HG03135 (cell line): ENCODE data around the gene ARHGAP9.
A peak's percentile ranks its signal among the peaks of the same experiment; 100 is the strongest.
"Not testable (repeated sequence)": the region's sequence is repeated elsewhere in the genome, so short reads cannot be mapped to it uniquely, and the experiment has no call there.

Experiments
- ATAC-seq: cut with Tn5 transposase; IDR thresholded peaks from one replicate; pipeline ENCODE4 v1.9.1; 2021; ENCODE audit warnings: mild to moderate bottlenecking, moderate library complexity; ENCODE audit not compliant: unreplicated experiment

Gene ARHGAP9

DNA sequence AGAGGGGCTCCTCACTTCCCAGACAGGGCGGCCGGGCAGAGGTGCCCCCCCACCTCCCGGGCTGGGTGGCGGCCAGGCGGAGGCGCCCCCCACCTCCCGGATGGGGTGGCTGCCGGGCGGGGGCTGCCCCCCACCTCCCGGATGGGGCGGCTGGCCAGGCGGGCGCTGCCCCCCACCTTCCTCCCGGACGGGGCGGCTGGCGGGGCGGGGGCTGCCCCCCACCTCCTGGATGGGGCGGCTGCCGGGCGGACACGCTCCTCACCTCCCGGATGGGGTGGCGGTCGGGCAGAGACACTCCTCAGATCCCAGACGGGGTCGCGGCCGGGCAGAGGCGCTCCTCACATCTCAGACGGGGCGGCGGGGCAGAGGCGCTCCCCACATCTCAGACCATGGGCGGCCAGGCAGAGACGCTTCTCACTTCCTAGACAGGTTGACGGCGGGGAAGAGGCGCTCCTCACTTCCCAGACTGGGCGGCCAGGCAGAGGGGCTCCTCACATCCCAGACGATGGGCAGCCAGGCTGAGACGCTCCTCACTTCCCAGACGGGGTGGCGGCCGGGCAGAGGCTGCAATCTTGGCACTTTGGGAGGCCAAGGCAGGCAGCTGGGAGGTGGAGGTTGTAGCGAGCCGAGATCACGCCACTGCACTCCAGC, 15.5 kb upstream of the ARHGAP9 start:
- not testable (repeated sequence) for ATAC-seq

DNA sequence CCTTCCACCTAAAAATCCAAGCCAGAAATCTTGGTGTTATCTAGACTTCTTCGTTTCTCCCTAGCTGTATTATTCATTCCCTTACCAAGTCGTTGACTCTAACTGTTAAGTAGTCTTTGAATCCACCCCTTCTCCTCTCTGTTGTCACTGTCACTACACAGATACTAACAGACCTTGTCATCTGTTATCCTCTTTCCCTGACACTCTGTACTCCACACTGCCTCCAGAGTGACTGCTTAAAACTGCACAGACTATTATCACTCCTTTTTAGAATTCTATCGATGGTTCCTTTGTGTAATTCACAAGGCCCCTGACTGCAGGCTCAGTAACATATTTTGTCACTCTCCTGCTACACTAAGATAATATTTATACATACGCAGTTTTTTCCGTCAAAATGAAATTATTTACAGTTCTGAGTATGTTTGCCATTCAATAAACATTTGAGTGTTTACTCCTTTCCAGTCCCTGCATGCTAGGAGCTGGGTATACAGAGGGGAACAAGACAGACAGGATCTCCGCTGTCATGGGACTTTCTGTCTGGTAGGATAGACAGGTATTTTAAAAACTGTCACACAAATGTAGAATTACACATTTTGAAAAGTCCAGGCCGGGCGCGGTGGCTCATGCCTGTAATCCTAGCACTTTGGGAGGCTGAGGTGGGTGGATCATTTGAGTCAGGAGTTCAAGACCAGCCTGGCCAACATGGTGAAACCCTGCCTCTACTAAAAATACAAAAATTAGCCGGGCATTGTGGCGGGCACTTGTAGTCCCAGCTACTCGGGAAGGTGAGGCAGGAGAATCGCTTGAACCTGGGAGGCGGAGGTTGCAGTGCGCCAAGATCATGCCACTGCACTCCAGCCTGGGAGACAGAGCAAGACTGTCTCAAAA, 12.0 kb upstream of the ARHGAP9 start:
- no peak for ATAC-seq

DNA sequence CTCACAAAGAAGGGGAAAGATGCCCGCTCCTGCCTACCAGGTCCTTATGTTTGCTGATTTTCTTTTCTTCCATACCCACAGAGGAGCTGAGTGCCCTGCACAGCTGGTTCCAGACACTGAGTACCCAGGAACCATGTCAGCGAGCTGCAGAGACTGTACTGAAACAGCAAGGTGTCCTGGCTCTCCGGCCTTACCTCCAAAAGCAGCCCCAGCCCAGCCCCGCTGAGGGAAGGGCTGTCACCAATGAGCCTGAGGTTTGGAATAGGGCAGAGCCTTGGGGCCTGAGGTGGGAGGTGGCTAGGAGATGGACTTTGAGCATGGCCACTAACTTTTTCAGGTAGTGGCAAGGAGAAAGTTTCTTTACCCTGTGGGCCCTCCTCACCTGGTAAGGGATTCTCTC, 10.5 kb upstream of the ARHGAP9 start:
- no peak for ATAC-seq

DNA sequence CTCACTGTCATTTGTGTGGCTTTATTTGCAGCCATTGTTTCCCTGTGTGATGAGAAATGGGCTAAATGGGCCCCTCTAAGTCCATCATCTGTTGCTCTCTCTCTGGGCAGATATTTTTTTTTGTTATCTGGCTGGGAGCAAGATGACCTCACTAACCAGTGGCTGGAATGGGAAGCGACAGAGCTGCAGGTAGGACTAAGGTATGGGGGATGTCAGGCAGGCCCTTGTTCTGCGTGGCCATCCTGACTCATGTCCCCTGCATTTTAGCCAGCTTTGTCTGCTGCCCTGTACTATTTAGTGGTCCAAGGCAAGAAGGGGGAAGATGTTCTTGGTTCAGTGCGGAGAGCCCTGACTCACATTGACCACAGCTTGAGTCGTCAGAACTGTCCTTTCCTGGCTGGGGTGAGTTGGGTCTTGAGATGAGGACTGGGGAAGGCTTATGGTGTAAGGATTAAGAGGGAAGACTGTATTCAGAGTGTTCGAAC, 9.5 kb upstream of the ARHGAP9 start:
- no peak for ATAC-seq

DNA sequence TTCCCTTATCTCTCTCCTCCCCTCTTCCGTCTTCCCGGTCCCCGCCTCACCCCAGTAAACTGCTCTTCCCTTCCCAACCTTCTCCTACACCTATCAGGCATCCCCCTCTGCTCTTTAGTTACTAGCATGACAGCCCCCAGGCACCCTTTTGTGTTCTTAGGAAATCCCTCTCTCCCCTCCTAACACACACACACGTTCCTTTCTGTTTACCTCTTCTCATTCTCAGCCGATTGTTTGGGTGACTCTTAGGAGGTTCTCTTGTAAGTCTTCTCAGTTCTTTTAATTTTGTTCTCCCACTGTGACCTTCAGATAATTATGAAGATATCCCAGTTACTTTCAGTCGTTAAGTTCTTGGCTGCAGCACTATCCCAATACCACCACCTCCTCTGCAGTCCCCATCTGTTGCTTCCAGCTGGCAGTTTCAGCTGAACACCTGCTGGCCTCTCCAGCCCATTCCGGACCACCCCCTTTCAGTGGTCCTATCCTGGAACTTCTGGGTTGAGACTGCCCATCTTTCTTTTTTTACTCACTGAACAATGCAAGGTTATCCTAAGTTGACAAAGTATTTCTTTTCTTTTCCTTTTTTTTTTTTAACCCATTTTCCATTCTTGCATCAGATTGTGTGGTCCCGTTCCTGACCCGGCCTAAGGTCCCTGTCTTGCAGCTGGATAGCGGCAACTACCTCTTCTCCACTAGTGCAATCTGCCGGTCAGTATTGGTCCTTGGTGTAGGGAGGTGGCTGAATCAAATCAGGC, 8.9 kb upstream of the ARHGAP9 start:
- ATAC-seq, result no peak

DNA sequence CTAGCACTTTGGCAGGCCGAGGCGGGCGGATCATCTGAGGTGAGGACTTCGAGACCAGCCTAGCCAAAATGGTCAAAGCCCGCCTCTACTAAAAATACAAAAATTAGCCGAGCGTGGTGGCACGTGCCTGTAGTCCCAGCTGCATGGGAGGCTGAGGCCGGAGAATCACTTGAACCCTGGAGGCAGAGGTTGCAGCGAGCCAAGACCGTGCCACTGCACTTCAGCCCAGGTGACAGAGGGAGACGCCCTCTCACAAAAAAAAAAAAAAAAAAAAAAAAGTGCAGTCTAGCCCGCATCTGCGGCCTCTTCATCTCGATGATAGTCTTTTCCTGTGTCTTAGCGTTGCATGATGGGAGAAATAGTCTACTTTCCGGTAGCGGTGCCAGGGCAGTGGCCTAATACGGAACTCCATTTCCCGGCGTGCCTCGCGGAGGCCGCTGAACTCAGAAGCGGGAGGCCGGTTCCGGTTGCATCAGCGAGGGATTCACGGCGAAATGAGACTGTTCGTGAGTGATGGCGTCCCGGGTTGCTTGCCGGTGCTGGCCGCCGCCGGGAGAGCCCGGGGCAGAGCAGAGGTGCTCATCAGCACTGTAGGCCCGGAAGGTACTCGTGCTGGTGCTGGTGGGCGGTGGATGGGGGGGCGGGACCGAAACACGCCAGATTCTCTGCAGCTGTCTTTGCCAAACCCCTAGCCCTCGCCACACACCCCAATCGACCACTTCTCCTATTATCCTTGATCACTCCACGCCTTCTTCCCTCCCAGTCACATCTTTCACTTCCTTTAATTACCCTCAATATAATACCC, 8.1 kb upstream of the ARHGAP9 start, which contains the start of gene MARS1:
MARS1 (plus strand) TSS at position 472 of the 805 bp plus-strand sequence; CDS start at position 495, 23 bp downstream.
- ATAC-seq, result peak; percentile 94

DNA sequence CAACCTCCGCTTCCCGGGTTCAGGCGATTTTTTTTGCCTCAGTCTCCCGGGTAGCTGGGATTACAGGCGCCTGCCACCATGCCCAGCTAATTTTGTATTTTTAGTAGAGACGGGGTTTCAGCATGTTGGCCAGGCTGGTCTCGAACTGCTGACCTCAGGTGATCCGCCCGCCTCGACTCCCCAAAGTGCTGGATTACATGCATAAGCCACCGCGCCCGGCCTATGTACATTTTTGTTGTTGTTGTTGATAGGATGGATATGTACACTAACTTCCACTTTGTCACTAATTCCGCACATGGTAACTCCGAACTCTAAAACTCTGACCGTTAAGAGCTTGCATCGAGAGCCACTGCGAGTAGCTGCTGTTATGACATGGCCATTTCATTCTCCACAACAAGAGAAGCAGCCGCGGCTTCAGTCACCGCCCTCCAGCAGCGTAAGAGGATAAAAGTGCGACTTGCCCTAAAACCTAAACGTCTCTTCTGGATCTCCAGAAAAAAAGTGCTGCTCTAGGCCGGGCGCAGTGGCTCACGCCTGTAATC, 7.5 kb upstream of the ARHGAP9 start:
- ATAC-seq, result no peak

DNA sequence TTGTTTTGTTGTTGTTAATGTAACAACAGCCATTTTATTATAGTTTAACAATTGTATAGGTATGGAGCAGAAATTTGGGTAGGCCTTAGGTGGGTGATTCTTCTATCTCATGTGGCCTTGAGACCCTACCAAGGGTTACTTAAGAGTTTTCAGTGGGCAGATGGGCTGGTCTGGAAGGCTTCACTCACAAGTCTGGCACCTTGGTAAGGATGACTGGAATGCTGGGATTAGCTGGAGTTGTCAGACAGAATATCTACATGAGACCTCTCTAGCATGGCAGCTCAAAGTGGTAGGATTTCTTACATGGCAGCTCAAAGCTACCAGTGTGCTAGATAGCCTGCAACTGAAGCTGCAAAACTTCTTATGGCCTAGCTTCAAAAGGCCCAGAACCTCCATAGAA, 6.0 kb upstream of the ARHGAP9 start:
- no peak for ATAC-seq

DNA sequence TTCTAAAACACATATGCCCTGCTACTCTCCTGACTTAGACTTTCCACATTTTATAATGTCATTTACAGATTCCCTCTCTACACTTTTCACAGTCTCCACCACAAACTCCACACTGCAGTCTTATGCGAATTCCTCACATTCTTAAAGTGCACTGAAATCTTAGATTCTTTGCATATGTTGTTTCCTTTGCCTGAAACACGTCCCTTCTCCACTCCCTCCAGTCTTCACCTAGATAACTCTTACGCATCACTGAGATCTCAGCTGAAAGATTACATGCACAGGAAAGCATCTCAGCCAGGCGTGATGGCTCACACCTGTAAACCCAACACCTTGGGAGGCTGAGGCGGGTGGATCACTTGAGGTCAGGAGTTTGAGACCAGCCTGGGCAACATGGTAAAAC, 3.8 kb upstream of the ARHGAP9 start:
- ATAC-seq, result no peak

DNA sequence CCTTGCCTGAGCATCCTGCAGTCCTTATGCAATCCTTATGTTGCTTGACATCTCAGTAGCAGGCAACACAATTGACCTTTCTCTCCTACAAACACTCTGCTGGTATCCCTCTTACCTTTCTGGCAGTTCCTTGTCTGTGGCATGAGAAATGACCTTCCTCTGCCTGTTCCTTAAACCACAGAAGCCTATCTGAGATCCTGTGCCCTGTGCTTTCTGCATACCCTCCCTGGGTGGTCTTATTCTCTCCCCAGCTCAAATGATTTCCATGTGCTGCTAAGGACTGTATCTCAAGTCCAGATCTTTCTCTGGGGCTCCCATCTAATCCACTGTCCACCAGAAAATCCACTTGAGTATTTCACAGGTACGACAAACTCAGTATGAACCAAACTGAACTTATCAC, 2.0 kb upstream of the ARHGAP9 start:
- no peak for ATAC-seq

DNA sequence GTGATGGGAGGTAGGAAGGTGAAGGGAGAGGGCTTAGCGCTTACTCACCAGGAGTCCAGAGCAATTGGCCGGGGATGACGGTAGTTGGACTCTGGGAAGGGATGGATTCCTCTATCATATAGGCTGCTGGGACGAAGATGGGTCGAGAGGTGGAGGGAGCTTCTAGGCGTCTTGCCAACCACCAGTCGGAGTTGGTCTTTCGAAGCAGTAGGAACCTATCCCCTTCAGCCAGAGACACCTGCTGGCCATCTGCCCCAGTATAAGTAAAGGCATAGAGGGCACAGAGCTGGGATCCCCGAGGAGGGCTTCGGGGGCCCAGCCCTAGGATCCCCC, 657 bp downstream of the ARHGAP9 start:
- ATAC-seq, result no peak

DNA sequence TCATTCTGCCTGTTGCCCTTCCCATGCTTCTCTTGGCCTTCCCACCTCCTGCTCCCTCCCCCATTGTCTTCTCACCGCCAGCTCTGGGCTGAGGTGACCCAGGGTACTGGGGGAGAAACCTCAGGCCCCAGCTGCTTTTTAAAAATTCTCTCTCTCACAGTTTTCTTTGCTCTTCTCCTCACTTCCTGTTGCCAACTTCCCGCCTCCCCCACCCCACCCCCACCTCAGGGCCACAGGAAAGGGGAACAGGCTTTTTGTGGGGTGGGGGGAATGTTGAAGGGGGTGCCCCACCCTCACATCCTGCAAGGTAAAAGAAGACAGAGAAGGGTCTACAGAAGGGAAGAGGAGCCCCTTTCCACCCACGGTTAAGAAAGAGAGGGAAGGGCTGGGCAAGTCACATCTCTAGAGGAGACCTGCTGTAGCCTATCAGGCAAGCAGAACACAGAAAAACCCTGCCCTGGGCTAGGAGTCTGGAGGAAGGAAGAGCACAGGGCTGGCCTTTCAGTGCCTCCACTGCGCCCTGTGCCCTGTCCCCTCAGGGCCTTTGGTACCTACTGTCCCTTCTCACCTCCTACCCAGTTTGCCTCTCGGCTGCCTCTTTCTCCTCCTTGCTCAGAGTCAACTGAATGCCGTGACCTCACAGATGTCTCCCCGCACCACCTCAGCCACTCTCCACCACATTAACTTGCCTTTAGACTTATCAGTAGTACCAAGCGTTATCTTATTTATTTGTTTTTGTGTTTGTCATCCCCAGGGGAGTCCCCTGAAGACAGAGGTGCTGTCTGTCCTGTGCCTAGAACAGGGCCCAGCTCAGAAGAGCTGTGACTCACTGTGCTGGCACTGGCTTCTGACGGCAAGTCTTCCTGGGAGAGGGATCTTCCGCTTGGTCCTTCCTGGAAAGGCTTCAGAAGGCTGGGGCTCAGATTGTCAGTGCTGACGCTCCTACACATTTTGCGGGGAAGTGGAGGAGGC, 1.7 kb downstream of the ARHGAP9 start:
- ATAC-seq, result peak; percentile 36

DNA sequence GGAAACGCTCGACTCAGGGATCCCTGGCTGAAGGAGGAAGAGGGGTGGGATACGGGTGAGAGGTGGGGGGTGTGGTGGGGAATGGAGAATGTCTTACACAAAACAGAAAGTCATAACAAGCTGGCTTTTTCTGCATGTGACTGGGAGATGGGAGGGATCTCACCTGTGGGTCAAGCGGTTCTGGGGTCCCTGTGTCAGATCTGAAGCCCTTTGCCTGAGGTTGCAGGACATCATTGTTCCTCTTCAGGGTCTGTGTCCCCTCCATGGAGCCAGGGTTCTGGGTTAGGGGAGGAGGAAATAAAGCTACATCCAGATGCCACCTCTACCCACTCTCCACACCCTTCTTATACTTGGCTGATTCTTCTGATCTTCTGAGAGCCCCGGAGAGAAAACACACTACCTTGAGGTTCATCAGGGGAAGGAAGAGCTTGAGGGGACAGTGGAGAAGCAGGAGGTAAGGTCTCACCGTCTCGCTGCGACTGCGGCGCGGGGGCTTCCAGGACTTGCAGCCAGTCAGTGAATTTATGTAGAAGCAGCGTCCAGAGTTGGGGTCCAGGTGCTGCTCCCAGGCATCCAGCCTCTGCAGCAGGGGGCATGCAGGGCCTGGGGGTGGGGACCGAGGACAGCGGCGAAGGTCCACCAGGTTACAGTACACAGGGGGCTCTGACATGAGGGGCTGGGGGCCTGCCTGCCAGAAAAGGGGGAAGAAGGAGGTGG, 2.5 kb downstream of the ARHGAP9 start:
- ATAC-seq, result no peak

DNA sequence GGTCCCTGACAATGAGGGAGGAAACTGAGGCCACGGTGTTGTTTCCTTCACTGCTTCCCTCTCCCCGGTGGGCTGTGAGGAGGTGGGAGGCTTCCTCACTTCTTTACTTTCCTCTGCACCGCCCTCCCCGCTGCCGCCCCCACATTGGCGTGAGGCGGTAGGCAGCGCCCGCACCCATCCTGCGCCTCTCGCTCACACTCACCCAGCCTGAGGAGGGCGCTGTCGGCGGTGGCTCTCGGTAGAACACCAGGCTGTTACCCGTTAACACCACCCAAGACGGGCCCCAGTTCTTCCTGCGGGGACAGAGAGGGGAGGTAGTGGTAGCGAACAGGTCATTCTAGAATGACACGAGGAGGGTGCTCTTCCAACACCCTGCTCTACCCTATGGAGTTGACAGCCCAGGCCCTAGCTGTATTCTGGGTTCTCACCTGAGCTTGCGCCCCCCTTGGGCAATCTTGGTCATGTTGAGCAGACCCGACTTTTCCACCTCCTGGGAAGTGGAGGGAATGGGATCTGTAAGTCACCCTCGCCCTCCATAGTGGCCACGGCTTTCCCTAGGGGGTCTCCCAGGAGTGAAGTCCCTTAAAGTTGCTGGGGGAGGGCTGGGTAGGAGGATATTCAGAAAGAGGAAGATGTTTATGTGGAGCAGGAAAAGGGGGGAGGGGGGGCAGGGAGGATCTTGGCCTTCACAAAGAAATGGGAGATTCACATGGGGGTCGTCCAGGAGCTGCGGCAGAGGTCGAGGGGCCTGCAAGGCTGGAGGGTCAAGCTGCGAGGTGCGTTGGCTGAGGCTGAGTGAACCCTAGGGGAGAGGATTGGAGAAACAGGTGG, 3.3 kb downstream of the ARHGAP9 start:
- no peak for ATAC-seq

DNA sequence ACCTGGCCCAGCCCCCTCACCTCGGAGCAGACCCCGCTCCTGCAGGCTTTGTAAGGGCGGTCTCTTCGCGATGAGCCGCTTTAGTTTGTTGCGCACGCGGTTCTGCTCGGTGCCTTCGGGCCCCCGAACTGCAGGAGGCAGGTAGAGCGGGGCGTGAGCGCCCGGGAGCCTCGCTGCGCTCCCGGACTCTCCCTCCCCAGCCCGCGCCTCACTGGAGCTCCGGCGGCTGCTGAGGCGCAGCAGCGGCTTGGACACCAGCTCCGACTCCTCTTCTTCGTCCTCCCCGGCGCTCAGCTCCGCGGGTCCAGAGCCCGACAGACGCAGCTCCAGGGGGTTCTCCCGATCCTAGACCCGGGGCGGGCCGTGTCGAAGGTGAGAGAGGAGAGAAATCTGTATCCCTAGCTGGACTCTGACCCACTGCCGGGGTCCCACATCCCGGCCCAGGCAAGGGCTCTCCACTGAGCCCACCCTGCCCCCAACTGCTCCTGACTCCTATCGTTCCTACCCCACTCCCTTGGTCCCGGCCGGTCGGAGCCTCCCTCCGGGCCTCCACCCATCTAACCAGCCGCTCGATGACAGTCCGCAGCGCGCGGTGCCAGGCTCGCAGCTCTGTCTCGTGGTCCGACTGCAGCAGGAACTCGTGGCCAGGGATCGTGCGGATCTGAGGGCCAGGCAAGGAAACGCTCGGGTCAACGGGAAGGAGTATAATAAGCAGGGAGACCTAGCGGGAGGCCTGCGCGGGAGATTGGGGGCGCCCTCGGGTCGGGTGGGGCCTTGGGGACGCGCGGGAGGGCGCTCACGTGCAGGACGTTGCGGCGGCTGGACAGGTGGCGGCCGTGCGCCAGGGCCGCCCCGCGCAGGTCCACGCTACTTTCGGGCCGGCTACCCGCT, 4.2 kb downstream of the ARHGAP9 start:
- ATAC-seq, result no peak

DNA sequence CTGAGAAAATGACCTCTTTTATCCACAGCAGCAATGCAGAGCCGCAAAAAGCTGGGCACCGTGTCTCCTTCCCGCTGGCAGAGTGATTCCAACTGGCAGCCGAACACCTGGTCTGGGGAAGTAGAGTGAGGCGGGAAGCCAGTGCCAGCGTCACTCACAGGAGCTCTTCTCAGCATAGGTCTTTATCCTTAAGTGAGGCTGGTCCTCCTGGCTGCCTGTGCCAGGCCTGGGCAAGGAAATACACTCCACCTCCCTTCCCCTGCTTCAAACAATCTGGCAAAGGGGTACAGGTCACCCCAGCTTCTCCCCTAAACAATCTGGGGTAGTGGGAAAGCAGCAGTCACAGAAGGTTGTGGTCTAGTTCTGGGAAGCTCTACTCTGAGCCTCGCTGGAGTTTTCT, 4.8 kb downstream of the ARHGAP9 start:
- no peak for ATAC-seq

DNA sequence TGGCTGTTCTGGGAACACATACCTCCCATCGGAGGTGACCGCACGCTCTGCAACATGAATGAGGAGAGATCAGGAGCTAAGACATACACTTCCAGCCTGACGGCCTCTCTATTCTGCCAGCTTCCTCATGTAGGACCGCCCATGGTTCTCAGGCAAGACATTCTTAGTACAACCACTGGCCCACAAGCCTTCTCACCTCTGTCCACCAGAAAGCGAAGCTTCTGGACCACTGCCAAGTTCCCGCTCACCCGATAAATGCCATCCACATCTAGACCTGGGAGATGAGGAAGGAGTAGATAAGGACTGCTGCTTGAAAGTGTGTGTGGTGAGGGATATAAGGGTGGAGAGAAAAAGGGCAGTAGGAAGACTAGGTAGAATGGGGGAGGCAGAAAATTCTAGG, 5.2 kb downstream of the ARHGAP9 start:
- no peak for ATAC-seq
